OCI-LY3 (cell line): Measurements from ENCODE around the gene ABTB2.

Experiments
- EZH2phosphoT487 ChIP-seq: fragments of 200-600 bp; shearing (Covaris generic); IDR thresholded peaks from 2 replicates; pipeline ENCODE4 v1.6.1; 2018; ENCODE audit warnings: antibody characterized with exemption, mixed run types, low read depth
- TF ChIP-seq, protein P1 (sequence below): fragments of 200-600, 300-600 bp; sonication (generic); IDR thresholded peaks from 2 replicates; pipeline ENCODE4 v1.5.1; 2014; ENCODE audit warnings: antibody characterized with exemption, low read length, low read depth

DNA sequence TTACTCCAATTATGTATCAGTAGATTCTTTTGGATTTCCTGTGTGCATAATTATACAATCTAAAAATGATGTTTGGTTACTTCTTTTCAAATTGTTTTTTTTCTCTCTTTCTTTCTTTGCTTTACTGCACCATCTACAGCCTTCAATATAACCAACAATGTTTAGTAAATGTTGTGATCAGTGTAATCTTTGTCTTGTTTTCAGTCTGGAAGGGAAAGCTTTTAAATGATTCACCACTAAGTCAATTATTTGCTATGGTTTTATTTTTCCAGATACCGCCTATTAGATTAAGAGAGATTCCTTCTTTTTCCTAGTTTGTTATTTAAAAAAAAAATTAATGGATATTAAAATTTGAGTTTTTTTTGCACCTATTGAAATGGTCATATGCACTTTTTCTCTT is 29.8 kb upstream of the ABTB2 start:
- TF ChIP-seq EZH2phosphoT487, result no peak
- TF ChIP-seq, protein P1, sequence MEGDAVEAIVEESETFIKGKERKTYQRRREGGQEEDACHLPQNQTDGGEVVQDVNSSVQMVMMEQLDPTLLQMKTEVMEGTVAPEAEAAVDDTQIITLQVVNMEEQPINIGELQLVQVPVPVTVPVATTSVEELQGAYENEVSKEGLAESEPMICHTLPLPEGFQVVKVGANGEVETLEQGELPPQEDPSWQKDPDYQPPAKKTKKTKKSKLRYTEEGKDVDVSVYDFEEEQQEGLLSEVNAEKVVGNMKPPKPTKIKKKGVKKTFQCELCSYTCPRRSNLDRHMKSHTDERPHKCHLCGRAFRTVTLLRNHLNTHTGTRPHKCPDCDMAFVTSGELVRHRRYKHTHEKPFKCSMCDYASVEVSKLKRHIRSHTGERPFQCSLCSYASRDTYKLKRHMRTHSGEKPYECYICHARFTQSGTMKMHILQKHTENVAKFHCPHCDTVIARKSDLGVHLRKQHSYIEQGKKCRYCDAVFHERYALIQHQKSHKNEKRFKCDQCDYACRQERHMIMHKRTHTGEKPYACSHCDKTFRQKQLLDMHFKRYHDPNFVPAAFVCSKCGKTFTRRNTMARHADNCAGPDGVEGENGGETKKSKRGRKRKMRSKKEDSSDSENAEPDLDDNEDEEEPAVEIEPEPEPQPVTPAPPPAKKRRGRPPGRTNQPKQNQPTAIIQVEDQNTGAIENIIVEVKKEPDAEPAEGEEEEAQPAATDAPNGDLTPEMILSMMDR, result no peak
